ENCODE measurements around the gene RIC8B.
A peak's percentile ranks its signal among the peaks of the same experiment; 100 is the strongest.

Gene RIC8B

GRCh38 chr12:106732890-106733289 lies 41.6 kb upstream of the RIC8B start:
- TF ChIP-seq EZH2phosphoT487 (IDR thresholded peaks at IDR 0.05; ENCODE audit: borderline replicate concordance, low read length) (no peak), CTCF (IDR thresholded peaks at IDR 0.05; ENCODE audit: low read depth, low read length, poor library complexity, severe bottlenecking) (no peak)
- Histone ChIP-seq H3K27me3 (ENCODE audit: control insufficient read depth, low read length) (peaks cover 9% of the 10 kb centered on the region), H3K27ac (ENCODE audit: low read depth, low read length) (no peak overlapping the region)

GRCh38 chr12:106733660-106734059 lies 40.8 kb upstream of the RIC8B start:
- H4K20me1 ChIP-seq (ENCODE audit: control insufficient read depth, insufficient read depth, low read depth, low read length), result no peaks in the 10 kb centered on the region
- H3K79me2 ChIP-seq (ENCODE audit: control insufficient read depth, low read length), result no peaks in the 10 kb centered on the region
- H3K36me3 ChIP-seq (ENCODE audit: control insufficient read depth, low read length), result no peaks in the 10 kb centered on the region
- no peaks in the 10 kb centered on the region for H3K4me1 ChIP-seq (ENCODE audit: control insufficient read depth, low read length)
- H3K9me2 ChIP-seq (replicated peaks; ENCODE audit: control insufficient read depth, low read length), result no peaks in the 10 kb centered on the region
- H3K4me3 ChIP-seq (ENCODE audit: low read length), result no peak overlapping the region
- H3K27ac ChIP-seq (ENCODE audit: low read depth, low read length), result no peak overlapping the region
- no peaks in the 10 kb centered on the region for H3F3A ChIP-seq (ENCODE audit: control insufficient read depth, insufficient read depth)
- H3K9me3 ChIP-seq (ENCODE audit: control insufficient read depth, insufficient read depth, low read length), result no peaks in the 10 kb centered on the region
- peaks cover 9% of the 10 kb centered on the region for H3K27me3 ChIP-seq (ENCODE audit: control insufficient read depth, low read length)
- TF ChIP-seq CTCF (IDR thresholded peaks at IDR 0.05; ENCODE audit: low read depth, low read length, poor library complexity, severe bottlenecking) (no peak), EZH2phosphoT487 (IDR thresholded peaks at IDR 0.05; ENCODE audit: borderline replicate concordance, low read length) (no peak)
- no peak overlapping the region for H3K4me2 ChIP-seq (ENCODE audit: low read length)

More at GRCh38 chr12:106732890-106733289, 41.6 kb upstream of the RIC8B start:
- H3K4me3 ChIP-seq (ENCODE audit: low read length), result no peak overlapping the region
- H3K9me3 ChIP-seq (ENCODE audit: control insufficient read depth, insufficient read depth, low read length), result no peaks in the 10 kb centered on the region
- H3K9me2 ChIP-seq (replicated peaks; ENCODE audit: control insufficient read depth, low read length), result no peaks in the 10 kb centered on the region
- no peak overlapping the region for H3K4me2 ChIP-seq (ENCODE audit: low read length)
- no peaks in the 10 kb centered on the region for H3F3A ChIP-seq (ENCODE audit: control insufficient read depth, insufficient read depth)
- no peaks in the 10 kb centered on the region for H4K20me1 ChIP-seq (ENCODE audit: control insufficient read depth, insufficient read depth, low read depth, low read length)
- H3K79me2 ChIP-seq (ENCODE audit: control insufficient read depth, low read length), result no peaks in the 10 kb centered on the region
- no peaks in the 10 kb centered on the region for H3K36me3 ChIP-seq (ENCODE audit: control insufficient read depth, low read length)
- H3K4me1 ChIP-seq (ENCODE audit: control insufficient read depth, low read length), result no peaks in the 10 kb centered on the region

DNA sequence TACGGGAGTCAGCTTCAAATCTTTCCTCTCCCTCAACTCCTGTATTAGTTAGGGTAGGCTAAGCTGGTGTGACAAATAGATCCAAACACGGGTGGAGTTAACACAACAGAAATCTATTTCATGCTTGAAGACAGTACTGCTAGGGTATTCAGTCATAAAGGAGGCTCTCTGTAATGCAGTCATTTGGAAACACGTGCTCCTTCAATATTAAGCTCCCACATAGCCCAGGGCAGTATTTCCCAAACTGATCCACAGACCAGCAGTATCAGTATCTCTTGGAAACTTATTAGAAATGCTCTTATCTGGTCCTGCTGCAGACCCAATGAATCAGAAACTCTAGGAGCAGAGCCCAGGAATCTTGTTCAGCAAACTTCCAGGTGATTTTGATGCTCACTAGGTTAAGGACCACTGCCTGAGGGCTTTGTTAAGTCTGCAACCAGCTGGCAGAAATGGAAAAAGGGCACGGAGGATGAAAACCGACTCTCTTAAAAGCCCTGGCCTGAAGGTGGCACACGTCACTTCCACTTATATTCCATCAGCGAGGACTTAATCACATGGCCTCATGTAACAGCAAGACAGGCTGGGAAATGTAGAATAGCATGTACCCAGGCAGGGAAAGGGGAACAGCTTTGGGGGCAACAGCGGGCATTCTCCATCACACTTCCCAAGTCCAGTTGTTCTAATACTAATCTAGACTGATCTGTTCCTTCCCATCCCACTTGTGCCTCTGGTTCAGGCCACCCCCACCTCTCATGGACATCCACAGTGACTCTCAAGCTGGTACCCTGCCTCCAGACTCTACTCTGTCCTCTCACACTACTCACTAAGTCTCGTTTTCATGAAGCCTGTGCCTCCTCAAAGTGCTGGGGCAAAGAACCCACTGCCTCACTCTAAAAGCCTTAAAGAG lies 38.2 kb upstream of the RIC8B start:
- Histone ChIP-seq H3K36me3 (ENCODE audit: control insufficient read depth, low read length) (no peaks in the 10 kb centered on the region), H3K4me1 (ENCODE audit: control insufficient read depth, low read length) (no peaks in the 10 kb centered on the region), H3F3A (ENCODE audit: control insufficient read depth, insufficient read depth) (no peaks in the 10 kb centered on the region), H3K27me3 (ENCODE audit: control insufficient read depth, low read length) (peaks cover 9% of the 10 kb centered on the region), H3K4me2 (ENCODE audit: low read length) (no peak overlapping the region), H3K9me2 (replicated peaks; ENCODE audit: control insufficient read depth, low read length) (no peaks in the 10 kb centered on the region), H3K27ac (ENCODE audit: low read depth, low read length) (no peak overlapping the region), H3K4me3 (ENCODE audit: low read length) (no peak overlapping the region), H4K20me1 (ENCODE audit: control insufficient read depth, insufficient read depth, low read depth, low read length) (no peaks in the 10 kb centered on the region), H3K9me3 (ENCODE audit: control insufficient read depth, insufficient read depth, low read length) (no peaks in the 10 kb centered on the region), H3K79me2 (ENCODE audit: control insufficient read depth, low read length) (no peaks in the 10 kb centered on the region)
- TF ChIP-seq CTCF (IDR thresholded peaks at IDR 0.05; ENCODE audit: low read depth, low read length, poor library complexity, severe bottlenecking) (peak; percentile 51), EZH2phosphoT487 (IDR thresholded peaks at IDR 0.05; ENCODE audit: borderline replicate concordance, low read length) (no peak)
